Parathyroid adenoma (tissue), 2 donors: ENCODE results near the gene SUN1.

Experiments used
- H2AFZ ChIP-seq: fragments of 300-600 bp; sonication (generic); one replicate; pipeline ENCODE4 v1.7.0; 2017; ENCODE audit warnings: antibody characterized with exemption, mild to moderate bottlenecking
- H3K27ac ChIP-seq: fragments of 300-600 bp; sonication (generic); one replicate; pipeline ENCODE4 v1.7.0; 2017
- H3K27me3 ChIP-seq: fragments of 300-600 bp; sonication (generic); one replicate; pipeline ENCODE4 v1.7.0; 2017; ENCODE audit warnings: low read length; ENCODE audit not compliant: control insufficient read depth, insufficient read depth
- H3K36me3 ChIP-seq: fragments of 300-600 bp; sonication (generic); one replicate; pipeline ENCODE4 v1.7.0; 2017; ENCODE audit warnings: low read length; ENCODE audit not compliant: control insufficient read depth, insufficient read depth
- H3K4me1 ChIP-seq: fragments of 300-600 bp; sonication (generic); one replicate; pipeline ENCODE4 v1.7.0; 2017; ENCODE audit warnings: control low read depth
- H3K4me2 ChIP-seq: fragments of 300-600 bp; sonication (generic); one replicate; pipeline ENCODE4 v1.7.0; 2017; ENCODE audit warnings: low read length
- H3K4me3 ChIP-seq: fragments of 300-600 bp; sonication (generic); one replicate; pipeline ENCODE4 v1.7.0; 2017; ENCODE audit warnings: low read depth, low read length
- H3K79me2 ChIP-seq: fragments of 300-600 bp; sonication (generic); one replicate; pipeline ENCODE4 v1.7.0; 2017; ENCODE audit warnings: control low read depth
- H3K9ac ChIP-seq: fragments of 300-600 bp; sonication (generic); one replicate; pipeline ENCODE4 v1.7.0; 2017; ENCODE audit warnings: mild to moderate bottlenecking
- H3K9me3 ChIP-seq: fragments of 300-600 bp; sonication (generic); one replicate; pipeline ENCODE4 v1.7.0; 2017; ENCODE audit warnings: low read length; ENCODE audit not compliant: control insufficient read depth
- TF ChIP-seq, protein P1 (sequence below): fragments of 300-600 bp; sonication (generic); IDR thresholded peaks from one replicate; pipeline ENCODE4 v1.7.0; 2017; ENCODE audit warnings: antibody characterized with exemption, mild to moderate bottlenecking
- donor health status: primary hyperparathyroidism.

SUN1 gene

DNA sequence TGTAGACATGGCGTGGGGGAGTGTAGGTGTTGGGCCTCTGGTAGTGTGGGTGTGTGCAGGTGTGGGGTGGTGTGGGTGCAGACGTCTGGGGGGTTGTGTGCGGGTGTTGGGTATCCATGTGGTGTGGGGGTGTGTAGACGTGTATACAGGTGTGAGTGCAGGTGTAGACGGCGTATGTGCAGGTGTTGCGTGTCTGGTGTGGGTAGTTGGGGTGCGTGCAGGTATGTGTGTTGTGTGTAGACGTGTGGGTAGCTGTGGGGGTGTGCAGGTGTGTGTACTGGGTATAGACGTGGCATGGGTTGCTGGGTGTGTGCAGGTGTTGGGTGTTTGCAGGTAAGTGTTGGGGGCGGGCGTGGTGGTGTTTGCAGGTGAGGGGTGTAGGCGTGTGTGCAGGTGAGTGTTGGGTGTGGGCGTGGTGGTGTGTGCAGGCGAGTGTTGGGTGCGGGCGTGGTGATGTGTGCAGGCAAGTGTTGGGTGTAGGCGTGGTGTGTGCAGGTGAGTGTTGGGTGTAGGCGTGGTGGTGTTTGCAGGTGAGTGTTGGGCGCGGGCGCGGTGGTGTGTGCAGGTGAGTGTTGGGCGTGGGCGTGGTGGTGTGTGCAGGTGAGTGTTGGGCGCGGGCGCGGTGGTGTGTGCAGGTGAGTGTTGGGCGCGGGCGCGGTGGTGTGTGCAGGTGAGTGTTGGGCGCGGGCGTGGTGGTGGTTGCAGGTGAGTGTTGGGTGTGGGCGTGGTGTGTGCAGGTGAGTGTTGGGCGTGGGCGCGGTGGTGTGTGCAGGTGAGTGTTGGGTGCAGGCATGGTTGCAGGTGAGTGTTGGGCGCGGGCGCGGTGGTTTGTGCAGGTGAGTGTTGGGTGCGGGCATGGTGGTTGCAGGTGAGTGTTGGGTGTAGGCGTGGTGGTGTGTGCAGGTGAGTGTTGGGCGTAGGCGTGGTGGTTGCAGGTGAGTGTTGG, 60.6 kb downstream of the SUN1 start:
- no peaks in the 10 kb centered on the region for H3K4me1 ChIP-seq
- H3K36me3 ChIP-seq = no peaks in the 10 kb centered on the region
- no peaks in the 10 kb centered on the region for H3K9me3 ChIP-seq
- no peak overlapping the region for H2AFZ ChIP-seq
- no peak overlapping the region for H3K27ac ChIP-seq
- H3K9ac ChIP-seq = no peak overlapping the region
- no peak overlapping the region for H3K4me2 ChIP-seq
- no peak overlapping the region for H3K4me3 ChIP-seq
- TF ChIP-seq, protein P1, sequence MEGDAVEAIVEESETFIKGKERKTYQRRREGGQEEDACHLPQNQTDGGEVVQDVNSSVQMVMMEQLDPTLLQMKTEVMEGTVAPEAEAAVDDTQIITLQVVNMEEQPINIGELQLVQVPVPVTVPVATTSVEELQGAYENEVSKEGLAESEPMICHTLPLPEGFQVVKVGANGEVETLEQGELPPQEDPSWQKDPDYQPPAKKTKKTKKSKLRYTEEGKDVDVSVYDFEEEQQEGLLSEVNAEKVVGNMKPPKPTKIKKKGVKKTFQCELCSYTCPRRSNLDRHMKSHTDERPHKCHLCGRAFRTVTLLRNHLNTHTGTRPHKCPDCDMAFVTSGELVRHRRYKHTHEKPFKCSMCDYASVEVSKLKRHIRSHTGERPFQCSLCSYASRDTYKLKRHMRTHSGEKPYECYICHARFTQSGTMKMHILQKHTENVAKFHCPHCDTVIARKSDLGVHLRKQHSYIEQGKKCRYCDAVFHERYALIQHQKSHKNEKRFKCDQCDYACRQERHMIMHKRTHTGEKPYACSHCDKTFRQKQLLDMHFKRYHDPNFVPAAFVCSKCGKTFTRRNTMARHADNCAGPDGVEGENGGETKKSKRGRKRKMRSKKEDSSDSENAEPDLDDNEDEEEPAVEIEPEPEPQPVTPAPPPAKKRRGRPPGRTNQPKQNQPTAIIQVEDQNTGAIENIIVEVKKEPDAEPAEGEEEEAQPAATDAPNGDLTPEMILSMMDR = no peak
- no peaks in the 10 kb centered on the region for H3K27me3 ChIP-seq
- peaks cover 9% of the 10 kb centered on the region for H3K79me2 ChIP-seq

DNA sequence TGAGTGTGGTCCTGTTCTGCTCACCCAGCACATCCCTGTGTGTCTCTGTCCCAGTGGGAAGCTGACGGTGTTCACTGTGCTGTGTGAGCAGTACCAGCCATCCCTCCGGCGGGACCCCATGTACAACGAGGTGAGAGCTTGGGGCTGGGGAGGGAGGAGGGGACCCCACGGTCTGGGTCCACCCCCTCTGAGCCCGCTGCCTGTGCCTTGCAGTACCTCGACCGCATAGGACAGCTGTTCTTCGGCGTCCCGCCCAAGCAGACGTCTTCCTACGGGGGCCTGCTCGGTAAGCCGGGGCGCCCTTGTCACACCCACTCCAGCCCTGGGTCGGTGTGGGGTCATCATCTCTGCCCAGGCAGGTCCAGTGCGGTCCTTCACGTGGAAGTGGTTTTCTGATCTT, 61.4 kb downstream of the SUN1 start:
- TF ChIP-seq, protein P1 = no peak
- no peaks in the 10 kb centered on the region for H3K4me1 ChIP-seq

DNA sequence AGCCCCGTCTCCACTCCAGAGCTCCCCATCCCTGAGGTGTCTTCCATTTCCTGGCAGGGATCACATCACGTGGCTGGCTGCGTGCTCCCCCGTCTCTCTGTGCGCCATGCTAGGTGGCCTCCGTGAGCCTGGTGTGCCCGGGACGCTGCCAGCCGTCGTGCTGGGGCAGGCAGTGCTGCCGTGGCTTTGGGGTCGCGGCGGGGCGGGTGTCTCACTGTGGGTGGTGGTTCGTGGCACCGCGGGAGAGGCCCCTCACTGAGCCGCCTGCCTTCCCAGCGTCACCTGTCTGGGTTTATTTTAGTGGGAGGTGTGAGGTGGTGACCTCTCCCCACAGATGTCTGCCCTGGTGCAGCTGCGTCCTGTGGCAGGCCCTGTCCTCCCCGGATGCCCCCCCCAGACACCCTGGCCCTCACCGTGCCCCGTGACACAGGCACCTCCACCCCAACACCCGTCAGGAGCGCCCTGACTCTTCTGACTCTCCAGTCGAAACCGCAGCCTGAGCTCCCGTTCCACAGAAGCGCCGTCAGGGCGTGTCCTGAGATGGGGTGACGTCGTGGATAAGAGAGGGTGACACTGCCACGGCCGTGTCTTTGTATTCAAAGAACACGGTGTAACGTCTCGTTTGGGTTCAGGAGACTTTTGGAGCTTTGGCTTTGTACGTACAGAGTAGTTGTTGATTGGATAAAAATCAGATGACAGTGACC, 62.0 kb downstream of the SUN1 start:
- no peaks in the 10 kb centered on the region for H3K9me3 ChIP-seq
- H3K36me3 ChIP-seq = no peaks in the 10 kb centered on the region
- no peak overlapping the region for H3K4me3 ChIP-seq
- H3K4me2 ChIP-seq = no peak overlapping the region
- H3K9ac ChIP-seq = no peak overlapping the region
- H3K27me3 ChIP-seq = no peaks in the 10 kb centered on the region
- TF ChIP-seq, protein P1 = no peak
- H2AFZ ChIP-seq = no peak overlapping the region
- H3K27ac ChIP-seq = no peak overlapping the region
- H3K4me1 ChIP-seq = no peaks in the 10 kb centered on the region
- peaks cover 2% of the 10 kb centered on the region for H3K79me2 ChIP-seq

More for the DNA sequence above, 61.4 kb downstream of the SUN1 start:
- H3K79me2 ChIP-seq = peaks cover 6% of the 10 kb centered on the region
- no peak overlapping the region for H3K4me3 ChIP-seq
- H3K9me3 ChIP-seq = no peaks in the 10 kb centered on the region
- no peak overlapping the region for H3K27ac ChIP-seq
- H2AFZ ChIP-seq = no peak overlapping the region
- no peak overlapping the region for H3K4me2 ChIP-seq
- no peak overlapping the region for H3K9ac ChIP-seq
- no peaks in the 10 kb centered on the region for H3K27me3 ChIP-seq
- no peaks in the 10 kb centered on the region for H3K36me3 ChIP-seq

DNA sequence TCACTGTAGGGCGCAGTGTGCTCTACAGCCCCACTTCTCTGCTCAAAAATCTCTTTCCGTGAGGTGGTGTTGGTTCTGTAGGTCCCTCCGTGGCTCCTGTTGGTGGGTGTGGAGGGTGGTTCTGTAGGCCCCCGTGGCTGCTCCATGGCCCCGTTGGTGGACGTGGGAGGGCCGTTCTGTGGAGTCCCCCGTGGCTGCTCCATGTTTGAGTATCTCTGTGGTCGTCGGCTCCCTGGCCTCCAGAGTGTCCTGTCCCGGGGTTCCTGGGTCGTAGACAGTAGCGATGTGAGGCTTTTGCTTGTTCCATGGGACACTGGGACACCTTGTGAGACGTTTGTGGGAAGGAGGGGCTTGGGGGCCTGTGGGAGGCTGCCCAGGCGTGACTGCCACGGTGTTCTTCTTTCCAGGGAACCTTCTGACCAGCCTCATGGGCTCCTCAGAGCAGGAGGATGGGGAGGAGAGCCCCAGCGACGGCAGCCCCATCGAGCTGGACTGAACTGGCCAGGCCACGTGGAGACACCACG, 62.7 kb downstream of the SUN1 start:
- TF ChIP-seq, protein P1 = no peak
- no peak overlapping the region for H3K4me2 ChIP-seq
- no peak overlapping the region for H3K4me3 ChIP-seq
- no peak overlapping the region for H3K27ac ChIP-seq
- H3K36me3 ChIP-seq = no peaks in the 10 kb centered on the region
- H3K9me3 ChIP-seq = no peaks in the 10 kb centered on the region
- H3K27me3 ChIP-seq = no peaks in the 10 kb centered on the region
- H3K9ac ChIP-seq = no peak overlapping the region
- no peaks in the 10 kb centered on the region for H3K79me2 ChIP-seq
- no peaks in the 10 kb centered on the region for H3K4me1 ChIP-seq
- H2AFZ ChIP-seq = no peak overlapping the region
